GM21528 (cell line): ENCODE data around the gene ACADL.

ENCODE experiments used
- ATAC-seq: cut with Tn5 transposase; IDR thresholded peaks from one replicate; pipeline ENCODE4 v1.9.1; 2021; ENCODE audit warnings: mild to moderate bottlenecking, moderate library complexity; ENCODE audit not compliant: unreplicated experiment, low FRiP score

The ACADL gene

DNA sequence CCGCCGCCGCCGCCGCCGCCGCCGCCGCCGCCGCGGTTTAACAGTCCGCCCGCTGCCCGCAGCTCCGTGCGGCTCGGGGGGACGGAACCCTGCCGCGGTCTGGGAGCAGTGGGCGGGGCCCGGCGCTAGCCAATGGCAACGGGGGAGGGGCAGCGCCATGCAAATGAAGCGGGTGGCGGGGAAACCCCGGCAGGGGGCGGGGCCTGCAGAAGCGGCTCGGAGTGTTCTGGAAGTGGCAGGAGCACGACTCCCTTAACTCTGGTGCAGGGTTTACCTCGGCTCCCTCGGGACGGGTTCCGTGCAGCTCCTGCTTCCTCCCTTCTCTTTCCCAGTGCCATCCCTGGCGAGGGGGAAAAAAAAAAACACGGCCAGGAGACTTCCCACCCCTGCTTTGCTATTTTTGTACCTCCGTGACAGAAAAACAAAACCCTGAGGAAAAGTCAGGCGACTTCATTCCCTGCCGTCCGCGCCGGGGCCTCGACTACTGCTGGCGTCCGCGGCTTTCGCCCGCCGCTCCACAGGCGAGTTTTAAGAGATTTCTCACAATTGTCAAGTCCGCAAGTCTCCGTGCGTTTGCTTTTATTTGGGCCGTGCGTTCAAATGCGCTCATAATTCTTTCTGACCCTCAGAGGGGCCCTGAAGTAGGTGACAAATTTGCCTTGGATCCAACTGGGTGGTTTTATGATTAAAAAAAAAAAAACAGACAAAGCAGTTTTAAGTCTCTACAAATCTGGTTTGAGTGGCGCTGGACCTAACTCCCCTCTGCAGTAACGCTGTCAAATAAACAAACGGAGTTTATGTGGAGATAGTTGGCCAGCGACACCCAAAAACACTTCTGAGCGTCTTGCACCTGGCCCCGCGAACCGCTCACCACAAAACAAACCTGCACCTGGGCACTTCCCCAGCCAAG is 53.7 kb downstream of the ACADL start, which contains the start of gene KANSL1L:
Gene KANSL1L (minus strand): TSS at position 101 of the 910 bp plus-strand sequence. CDS start 16,827 bp downstream, outside the sequence.
- peak; percentile 78 for ATAC-seq

DNA sequence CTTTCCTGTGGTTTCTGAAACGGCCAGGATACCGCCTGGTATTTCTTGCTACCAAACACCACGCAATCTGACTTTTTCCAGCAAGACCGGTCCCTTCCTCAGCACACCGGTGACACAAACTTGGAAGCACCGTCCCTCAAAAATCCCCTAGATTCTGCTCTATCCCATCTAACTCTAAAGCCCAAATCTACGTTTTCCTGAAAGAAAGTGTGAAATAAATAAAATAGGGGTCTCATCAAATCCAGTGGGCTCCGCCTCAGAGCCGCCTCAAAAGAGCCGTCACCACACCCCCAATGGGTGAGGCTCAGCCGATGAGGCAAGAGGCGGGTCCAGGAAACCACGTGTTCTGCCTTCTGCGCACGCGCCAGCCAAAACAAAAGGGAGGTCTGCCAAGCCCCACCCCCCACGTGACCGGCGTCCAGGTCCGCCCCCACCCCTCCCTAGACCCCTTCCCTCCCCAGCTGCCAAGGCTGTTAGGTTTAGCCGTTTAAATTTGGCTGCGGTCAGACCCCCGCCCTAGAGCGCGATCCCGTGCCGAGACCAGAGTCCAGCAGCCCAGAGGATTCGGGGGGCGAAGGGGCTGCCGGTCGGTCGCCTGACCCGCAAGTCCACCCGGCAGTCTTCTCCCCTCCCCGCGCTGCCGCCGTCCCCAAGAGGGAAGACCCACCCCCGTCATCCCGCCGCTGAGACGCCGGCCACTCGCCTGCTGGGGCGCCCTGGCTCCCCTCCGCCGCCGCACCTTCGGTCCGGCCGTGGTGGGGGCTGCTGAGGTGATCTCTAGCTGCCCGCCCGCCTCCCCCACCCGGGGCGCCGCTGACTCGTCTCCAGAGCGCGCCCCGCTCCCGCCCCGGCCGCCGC is 54.6 kb downstream of the ACADL start:
- ATAC-seq = peak; percentile 75

DNA sequence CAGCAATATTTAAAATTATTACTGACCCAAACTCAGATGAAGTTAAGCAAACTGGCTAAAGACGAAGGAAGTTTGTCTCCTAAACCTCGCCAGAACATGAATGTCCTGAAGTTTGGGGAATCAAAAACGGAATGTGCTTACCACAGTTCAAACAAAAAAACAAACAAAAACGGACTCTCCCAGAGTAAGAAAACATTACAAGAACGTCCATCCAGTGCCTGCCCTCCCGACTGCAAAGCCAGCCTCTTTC is 55.1 kb downstream of the ACADL start:
- ATAC-seq = no peak

DNA sequence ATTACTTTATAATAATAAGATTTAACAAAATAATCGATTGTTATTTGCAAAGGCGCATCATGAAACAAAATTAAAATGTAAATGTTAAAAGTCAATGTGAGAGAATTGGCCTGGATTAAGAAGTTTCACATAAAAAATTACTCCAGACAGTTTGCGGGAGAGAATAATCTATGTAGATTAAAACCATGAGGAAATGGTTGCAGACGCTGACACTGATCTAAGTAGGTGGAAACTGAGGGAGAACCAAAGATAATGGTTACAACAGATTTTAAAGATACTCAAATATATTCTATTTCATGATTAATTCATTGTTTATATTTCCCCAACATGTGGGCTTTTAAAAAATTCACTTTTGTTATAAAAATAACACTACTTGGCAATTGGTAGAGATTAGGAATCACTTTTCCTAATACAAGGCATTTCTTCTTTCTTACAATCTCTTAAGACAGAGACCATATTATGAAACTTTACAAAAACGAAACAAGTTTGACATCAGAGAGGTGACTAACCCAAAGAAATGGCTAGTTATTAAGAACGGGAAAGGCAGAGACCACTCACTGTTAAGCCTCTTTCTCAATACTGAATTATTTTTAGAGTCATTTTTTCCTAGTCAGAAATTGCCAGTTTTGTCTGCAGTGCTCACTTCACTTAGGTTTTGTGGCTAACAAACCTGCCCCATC is 55.6 kb downstream of the ACADL start:
- ATAC-seq = peak; percentile 21

DNA sequence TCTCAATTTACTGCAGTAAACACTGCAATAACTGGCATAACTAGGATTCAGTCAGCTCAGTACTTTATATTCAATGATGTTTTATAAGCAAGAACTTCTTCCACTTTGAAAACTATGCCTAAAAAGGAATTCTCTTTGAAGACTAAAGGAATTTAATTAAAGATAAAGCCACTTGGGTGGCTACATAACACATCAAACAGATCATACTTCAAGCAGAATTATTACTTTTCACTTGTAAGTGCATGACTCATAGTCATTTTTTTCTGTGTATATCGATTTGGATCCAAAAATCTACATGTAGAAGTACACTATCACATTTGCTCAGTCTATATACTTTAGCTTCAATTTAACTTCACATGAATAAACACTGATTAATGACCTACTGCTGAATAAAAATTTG is 58.0 kb downstream of the ACADL start:
- ATAC-seq = no peak

DNA sequence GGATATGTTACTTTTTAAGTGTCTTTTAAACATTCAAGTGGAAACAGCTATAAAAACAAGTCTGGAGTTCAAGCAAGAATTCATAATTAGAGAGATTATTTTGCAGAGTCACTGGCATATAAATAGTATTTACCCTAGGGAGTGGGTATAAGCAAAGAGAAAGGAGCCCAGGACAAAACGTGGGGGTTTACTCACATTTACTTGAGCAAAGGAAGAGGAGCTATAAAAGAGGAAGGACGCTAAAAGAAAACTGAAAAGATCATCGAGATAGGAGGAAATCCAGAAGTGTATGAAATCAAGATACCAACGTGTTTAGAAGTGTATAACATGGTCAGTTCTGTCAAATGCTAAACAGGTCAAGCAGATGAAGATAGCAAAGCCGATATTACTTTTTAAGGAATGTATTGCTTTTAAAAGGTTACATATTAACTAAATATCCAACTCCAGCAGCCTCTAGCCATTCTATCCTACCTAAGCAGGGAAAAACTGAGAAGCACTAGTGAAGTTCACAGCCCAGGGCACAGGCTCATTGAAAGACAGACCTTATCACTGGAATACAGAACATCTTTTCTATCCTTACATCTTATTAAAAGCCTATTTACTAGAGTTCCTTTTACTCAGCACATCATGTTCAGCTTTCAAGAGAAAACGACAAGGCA is 62.7 kb downstream of the ACADL start:
- no peak for ATAC-seq

DNA sequence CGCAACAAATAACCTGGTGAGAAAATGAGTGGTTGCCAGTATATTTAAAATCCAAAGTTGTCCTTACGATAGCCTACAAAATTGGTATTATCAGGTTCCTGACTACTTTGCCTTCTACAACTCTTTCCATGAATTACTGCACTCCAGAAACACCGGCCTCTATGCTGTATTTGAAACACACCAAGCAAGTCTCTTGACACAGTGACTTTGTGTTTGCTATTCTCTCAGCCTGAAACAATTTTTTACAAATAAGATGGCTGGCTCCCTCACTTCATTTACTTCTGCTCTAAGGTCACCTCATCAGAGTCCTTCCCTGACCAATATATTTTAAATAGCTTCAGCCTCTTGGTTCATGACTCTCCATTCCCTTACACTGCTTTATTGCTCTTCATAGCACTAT is 66.2 kb downstream of the ACADL start:
- ATAC-seq = no peak

DNA sequence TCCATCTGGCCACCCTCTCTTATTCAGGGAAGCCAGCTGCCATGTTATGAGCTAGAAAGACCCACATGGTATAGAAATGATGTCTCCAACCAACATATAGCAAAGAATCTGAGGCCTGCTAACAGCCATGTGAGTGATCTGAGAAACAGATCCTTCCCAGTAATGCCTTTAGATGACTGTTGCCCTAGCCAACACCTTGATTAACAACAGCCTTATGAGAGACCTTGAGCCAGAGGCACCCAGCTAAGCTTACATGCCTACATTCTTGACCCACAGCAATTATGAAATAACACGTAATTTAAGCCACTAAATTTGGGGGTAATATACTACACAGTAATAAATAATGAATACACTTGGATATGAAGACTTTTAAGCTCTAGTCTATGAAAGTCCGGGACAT is 67.0 kb downstream of the ACADL start:
- ATAC-seq = no peak

DNA sequence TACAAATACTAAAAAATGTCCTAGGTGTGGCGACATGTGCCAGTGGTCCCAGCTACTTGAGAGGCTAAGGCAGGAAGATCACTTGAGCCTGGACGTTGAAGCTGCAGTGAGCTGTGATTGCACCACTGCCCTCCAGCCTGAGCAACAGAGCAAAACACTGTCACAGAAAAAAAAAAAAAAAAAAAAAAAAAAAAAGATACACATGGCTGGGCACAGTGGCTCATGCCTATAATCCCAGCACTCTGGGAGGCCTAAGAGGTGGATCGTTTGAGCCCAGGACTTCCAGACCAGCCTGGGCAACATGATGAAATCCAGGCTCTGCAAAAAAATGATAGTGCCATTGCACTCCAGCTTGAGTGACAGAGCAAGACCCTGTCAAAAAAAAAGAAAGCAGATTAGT is 67.7 kb downstream of the ACADL start:
- no peak for ATAC-seq

DNA sequence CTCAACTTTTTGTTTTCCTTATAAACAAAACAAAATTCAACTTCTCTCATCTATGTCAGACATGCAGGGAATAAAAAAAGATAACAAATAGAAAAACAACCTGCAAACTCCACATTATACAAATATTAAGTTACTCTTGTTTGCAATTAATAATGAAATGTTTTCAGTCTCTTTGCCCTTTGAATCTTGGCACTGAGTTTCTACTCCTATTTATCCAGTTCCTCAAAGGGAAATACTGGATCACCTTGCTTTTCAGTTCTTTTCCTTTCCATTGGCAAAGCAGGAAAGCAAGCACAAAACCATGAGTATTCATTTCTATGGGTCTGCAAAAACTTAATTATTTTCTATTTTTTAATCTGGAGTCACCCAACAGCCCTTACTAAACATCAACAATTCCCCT is 77.6 kb downstream of the ACADL start:
- ATAC-seq = no peak
